Activated gamma-delta T cell treated with anti-CD3 and anti-CD28 coated beads, Interleukin-2, amount 50 U/mL, for 16 hours (primary cell): Measurements from ENCODE around the gene PALLD.
"Not testable (repeated sequence)": the region's sequence is repeated elsewhere in the genome, so short reads cannot be mapped to it uniquely, and the experiment has no call there.

ENCODE experiments used
- DNase-seq: peaks from one replicate; pipeline ENCODE4 v3.0.0-alpha.2; 2020; ENCODE audit warnings: low read depth

PALLD gene

GRCh38 chr4:168496834-168497233 is at the start of gene PALLD:
PALLD (plus strand) TSS chr4:168497052.
- DNase-seq, result no peak

- not testable (repeated sequence) for DNase-seq
These were observed 47.8 kb upstream of the PALLD start for GRCh38 chr4:168449063-168449462.

- no peak for DNase-seq
These were observed 47.0 kb upstream of the PALLD start for GRCh38 chr4:168449719-168450452.

GRCh38 chr4:168451331-168451730 is 45.5 kb upstream of the PALLD start:
- DNase-seq, result no peak

DNA sequence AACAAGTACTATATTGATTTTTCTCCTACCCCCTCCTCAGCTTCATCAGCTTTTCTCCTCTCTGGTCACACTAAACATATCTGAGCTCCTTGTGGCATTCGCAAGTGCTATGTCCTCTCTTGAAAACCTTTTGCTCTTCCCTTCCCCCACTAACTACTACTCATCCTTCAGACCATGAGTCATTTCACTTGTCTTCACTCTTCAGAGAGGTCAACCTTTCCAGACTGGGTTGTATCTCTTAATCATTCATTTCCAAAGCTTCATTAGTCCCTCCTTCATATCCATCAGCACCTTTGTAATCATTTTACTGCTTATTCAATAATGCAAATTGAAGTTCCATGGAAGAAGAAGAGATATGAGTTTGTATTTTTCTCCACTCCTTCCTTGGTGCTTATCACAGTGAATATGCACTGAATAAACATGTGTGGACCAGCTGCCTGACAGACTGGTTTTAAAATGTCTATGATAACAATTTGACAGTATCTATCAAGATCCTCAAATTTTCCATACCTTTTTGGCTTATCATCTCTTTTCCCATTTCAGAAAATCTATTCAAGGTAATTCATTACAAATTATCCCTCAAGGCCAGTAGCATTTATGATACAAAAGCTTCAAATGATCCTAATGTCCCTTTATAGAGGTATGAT is 45.0 kb upstream of the PALLD start:
- no peak for DNase-seq

DNA sequence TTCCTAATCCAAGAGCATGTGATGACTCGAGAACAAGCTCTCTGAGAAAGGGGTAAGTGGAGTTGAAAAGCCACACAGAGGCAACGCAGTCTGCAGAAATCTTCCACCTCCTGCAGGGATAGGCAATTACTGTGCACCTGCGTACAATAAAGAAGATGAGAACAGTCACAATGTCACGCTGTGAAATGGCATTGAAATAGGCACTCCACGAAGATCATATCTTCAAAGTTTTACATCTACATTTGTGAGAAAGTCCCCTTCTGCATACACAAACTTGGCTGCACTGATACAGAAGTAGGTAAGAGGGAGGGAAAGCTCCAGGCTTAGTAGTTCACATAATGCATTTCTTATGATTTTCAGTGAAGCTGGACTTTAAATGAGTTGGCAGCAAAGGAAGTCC is 43.7 kb upstream of the PALLD start:
- no peak for DNase-seq

DNA sequence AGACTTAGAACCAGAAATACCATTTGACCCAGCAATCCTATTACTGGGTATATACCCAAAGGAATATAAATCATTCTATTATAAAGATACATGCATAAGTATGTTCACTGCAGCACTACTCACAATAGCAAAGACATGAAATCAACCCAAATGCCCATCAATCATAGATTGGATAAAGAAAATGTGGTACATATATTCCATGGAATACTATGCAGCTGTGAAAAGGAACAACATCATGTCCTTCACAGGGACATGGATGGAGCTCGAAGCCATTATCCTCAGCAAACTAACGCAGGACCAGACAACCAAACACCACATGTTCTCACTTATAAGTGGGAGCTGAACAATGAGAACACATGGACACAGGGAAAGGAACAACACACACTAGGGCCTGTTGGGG is 38.6 kb upstream of the PALLD start:
- not testable (repeated sequence) for DNase-seq

- no peak for DNase-seq
These were observed 35.0 kb upstream of the PALLD start for GRCh38 chr4:168461821-168462220.

- no peak for DNase-seq
These were observed 23.9 kb upstream of the PALLD start for GRCh38 chr4:168472920-168473319.

DNA sequence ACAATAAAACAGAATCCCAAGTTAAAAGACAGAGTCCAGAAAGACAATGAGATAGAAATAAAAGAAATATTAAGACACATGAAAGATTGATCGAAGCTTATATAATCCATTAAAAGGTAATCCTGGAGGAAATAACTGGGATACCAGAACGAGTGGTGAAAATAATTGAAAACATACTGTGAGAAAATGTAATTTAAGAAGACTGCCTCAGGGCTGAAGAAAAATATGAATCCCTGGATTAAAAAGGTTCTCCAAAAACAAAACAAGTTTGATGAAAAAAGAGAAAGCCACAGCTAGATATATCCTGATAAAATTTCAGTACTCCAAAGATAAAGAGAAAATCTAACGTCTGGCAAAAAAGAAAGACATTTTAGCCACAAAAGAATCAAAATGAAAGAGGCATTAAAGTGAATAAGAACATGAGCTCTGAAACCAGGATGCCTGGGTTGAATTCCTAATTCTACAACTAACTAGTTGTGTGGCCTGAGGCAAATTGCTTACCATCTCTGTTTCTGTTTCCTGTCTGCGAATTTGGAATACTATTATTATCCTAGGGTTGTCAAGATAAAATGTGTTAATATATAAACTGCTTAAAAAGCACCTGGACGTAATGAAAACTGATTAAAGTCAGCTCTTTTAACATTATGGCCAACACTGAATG is 22.1 kb upstream of the PALLD start:
- no peak for DNase-seq

DNA sequence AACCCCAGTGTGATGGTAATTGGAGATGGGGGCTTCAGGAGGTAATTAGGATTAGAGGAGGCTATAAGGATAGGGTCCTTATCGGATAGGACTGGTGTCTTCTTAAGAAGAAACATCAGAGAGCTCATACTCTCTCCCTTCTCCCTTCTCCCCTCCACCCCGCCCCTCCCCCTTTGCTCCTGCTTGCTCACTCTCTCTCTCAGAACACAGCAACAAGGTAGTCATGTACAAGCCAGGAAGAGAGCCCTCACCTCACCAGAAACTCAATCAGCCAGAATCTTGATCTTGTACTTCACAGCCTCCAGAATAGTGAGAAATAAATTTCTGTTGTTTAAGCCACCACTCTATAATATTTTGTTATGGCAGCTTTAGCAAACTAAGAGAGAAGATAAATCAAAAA is 21.1 kb upstream of the PALLD start:
- no peak for DNase-seq

DNA sequence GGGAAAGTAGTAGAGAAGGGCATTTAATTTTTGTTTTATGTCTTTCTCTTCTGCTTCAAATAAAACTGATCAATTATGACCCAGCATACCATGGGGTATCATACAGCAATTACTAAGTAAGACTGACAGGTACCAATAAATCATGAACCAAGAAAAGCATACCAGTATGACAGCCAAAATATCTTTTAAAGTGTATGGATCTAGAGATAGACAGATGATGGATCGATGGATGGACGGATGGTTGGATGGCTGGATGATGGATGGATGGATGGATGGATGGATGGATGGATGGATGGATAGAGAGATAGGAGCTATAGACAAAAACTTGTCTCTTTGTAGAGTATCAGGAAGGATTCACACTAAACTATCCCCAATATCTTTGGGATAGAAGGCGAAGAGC is 18.0 kb upstream of the PALLD start:
- no peak for DNase-seq

- DNase-seq, result peak; percentile 12
These were observed 15.8 kb upstream of the PALLD start for GRCh38 chr4:168480931-168481611.

GRCh38 chr4:168483811-168484210 is 13.0 kb upstream of the PALLD start:
- DNase-seq, result no peak

- no peak for DNase-seq
These were observed 12.2 kb upstream of the PALLD start for GRCh38 chr4:168484626-168485025.

DNA sequence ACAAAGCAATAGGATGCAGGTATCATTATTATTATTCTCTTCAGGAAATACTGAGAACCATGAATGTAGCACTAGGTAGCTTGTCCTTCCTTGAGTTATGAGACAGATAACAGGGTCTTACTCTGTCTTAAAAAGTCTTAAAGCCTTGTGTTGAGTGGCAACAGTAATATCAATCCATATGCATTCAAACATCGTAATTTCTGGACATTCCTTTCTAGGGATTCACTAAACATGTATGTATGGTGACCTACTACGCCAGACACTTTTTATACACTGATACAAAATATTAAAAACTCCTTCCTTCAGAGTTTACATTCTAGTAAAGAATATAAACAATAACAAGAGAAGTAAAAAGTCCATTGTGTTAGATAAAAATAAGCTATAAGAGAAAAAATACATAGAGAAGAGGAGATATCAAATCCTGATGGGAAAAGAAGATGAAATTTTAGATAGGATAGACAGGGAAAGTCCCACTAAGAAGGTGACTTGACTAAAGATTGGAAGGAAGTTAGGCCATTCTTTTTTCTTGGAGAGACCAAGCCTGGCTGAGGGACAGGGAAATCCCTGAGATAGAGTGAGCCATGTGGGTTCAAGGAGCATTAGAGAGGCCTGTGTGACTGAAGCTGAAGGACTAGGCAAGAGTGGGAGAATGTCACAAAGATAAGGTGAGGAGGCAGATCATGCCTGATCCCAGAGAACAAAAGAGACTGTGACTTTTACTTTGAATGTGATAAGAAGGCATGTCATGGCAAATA is 11.5 kb upstream of the PALLD start:
- DNase-seq, result no peak

DNA sequence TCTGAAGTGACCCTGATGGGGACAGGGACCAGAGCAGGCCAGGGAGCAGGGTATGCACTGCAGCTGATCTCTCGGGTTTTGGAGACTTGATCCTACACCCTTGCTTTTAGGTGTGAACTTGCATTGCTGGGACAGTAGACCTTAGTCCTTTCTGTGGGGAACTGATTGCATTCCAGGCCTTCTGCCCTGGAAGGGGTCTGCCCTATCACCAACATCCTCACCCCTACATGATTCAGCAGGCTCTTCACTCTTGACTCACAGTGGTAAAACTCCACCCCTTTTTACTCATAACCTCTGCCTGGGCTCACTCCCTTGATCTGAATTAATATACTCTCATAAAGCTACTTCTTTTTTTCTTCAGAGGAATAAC is 10.0 kb upstream of the PALLD start:
- no peak for DNase-seq

DNA sequence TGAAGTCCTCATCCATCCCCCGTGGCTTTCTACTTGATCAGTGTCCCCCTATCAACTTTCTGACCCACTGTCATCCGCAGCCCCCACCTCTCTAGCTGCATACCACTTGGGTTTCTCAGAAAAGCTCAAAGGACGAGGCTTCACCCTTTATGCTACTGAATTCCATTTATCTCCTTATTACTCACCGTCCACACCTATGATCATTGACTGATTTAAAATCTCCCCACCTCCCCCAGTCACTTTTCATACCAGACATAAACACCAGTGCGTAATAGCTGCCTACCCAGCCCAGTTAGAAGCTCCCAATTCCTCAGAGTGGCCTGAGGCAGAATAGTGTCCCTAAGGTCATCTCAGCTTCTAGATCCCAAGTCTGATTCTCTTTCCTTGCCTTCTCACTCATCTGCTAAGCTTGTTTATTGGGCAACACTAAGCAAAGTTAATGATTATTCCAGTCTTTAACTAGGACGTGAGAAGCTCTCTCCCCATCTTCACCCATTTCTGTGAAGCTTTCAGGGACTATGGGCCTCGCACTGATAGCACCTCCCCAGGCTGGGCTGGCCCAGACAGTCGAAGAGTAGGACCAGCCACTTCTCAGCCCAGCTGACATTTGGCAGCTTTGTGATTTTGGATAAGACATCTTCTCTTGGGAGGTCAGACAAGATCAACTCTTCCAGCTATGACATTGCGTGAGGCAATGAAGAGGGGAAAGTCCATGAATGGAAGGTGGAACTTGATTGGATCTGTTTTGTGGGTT is 9.4 kb upstream of the PALLD start:
- no peak for DNase-seq

- no peak for DNase-seq
These were observed 8.0 kb upstream of the PALLD start for GRCh38 chr4:168488869-168489274.

DNA sequence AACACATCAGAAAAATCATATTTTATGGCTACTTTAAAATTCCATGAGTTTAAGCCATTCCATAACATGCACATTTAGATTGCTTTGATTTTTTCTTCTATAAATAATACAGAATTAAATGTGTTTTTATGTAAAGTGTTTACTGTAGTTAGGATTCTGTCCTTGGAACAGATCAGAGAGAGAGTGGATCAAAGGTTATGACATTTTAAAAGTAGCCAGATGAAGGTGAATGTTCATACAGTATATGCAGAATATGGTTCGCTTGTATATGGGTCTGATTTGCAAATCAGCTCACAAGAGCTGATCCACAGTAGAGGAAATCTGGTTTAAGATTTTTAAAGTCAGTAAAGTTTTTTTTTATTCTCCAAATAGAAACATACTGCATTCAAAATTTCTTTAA is 7.2 kb upstream of the PALLD start:
- no peak for DNase-seq

- no peak for DNase-seq
These were observed 6.1 kb upstream of the PALLD start for GRCh38 chr4:168490711-168491110.
